HG03354 (cell line): Measurements from ENCODE around the gene SUMF2.
"Not testable (repeated sequence)": the region's sequence is repeated elsewhere in the genome, so short reads cannot be mapped to it uniquely, and the experiment has no call there.

ENCODE experiments used
- ATAC-seq: cut with Tn5 transposase; IDR thresholded peaks from one replicate; pipeline ENCODE4 v1.9.1; 2021; ENCODE audit warnings: mild to moderate bottlenecking; ENCODE audit not compliant: unreplicated experiment, poor library complexity, severe bottlenecking

The SUMF2 gene

GRCh38 chr7:56053379-56053778, 10.7 kb upstream of the SUMF2 start:
- ATAC-seq, result no peak

GRCh38 chr7:56053993-56054392, 10.1 kb upstream of the SUMF2 start:
- ATAC-seq, result no peak

- no peak for ATAC-seq
These were observed 1.7 kb upstream of the SUMF2 start for GRCh38 chr7:56062382-56062781.

GRCh38 chr7:56063500-56063881, 595 bp upstream of the SUMF2 start:
- ATAC-seq, result no peak

GRCh38 chr7:56066376-56066775, 2.3 kb downstream of the SUMF2 start:
- ATAC-seq, result not testable (repeated sequence)

GRCh38 chr7:56074371-56074791, 10.3 kb downstream of the SUMF2 start:
- ATAC-seq, result peak; percentile 94

GRCh38 chr7:56077681-56078080, 13.6 kb downstream of the SUMF2 start:
- no peak for ATAC-seq

- ATAC-seq, result no peak
These were observed 14.1 kb downstream of the SUMF2 start for GRCh38 chr7:56078196-56078595.

- no peak for ATAC-seq
These were observed 15.5 kb downstream of the SUMF2 start for GRCh38 chr7:56079450-56080185.

- ATAC-seq, result not testable (repeated sequence)
These were observed 16.8 kb downstream of the SUMF2 start for GRCh38 chr7:56080726-56081435.

GRCh38 chr7:56081626-56082340, 17.7 kb downstream of the SUMF2 start:
- no peak for ATAC-seq

- no peak for ATAC-seq
These were observed 19.2 kb downstream of the SUMF2 start for GRCh38 chr7:56083150-56083785.

- ATAC-seq, result no peak
These were observed 22.7 kb downstream of the SUMF2 start for GRCh38 chr7:56086761-56087160.

- no peak for ATAC-seq
These were observed 23.4 kb downstream of the SUMF2 start for GRCh38 chr7:56087445-56087844.

GRCh38 chr7:56091591-56091990, 27.5 kb downstream of the SUMF2 start:
- ATAC-seq, result no peak

GRCh38 chr7:56092388-56092787, 28.3 kb downstream of the SUMF2 start:
- ATAC-seq, result not testable (repeated sequence)

- ATAC-seq, result no peak
These were observed 28.9 kb downstream of the SUMF2 start, which contains the start of gene PHKG1 for GRCh38 chr7:56092789-56093531. Gene PHKG1 (minus strand): TSS chr7:56092952. CDS start chr7:56088941, 4,011 bp downstream.

GRCh38 chr7:56097700-56098099, 33.6 kb downstream of the SUMF2 start:
- no peak for ATAC-seq

- ATAC-seq, result not testable (repeated sequence)
These were observed 34.3 kb downstream of the SUMF2 start for GRCh38 chr7:56098187-56099008.
